CD14-positive monocyte (primary cell): ENCODE data around the gene POLRMT. TPM values are rescaled to one million over a fixed set of nuclear protein-coding genes. Genes with fewer than 3 reads are reported as not detected.

Source experiments
- DNase-seq, 3 donors: peaks; one replicate each; pipeline ENCODE4 v3.0.0-alpha.2; 2011 to 2022
- H2AFZ ChIP-seq: 2 replicates; pipeline ENCODE4 v1.6.0; 2012; ENCODE audit warnings: mild to moderate bottlenecking, low read depth, low read length, inconsistent platforms; ENCODE audit not compliant: insufficient read depth, poor library complexity, severe bottlenecking
- H3K27ac ChIP-seq, 2 donors: 1 replicate in 1 of 2; 2 replicates in 1 of 2; pipeline ENCODE4 v1.5.1; 2012 to 2013; ENCODE audit warnings: low read length in 2 of 2, control low read depth in 1 of 2, inconsistent platforms in 1 of 2, low read depth in 1 of 2, mild to moderate bottlenecking in 1 of 2
- H3K27me3 ChIP-seq, 2 donors: one replicate each; pipeline versions ENCODE4 v1.6.0 to v1.6.1; 2011 to 2013; ENCODE audit warnings: low read length in 2 of 2; ENCODE audit not compliant: control insufficient read depth in 2 of 2, insufficient read depth in 2 of 2
- H3K36me3 ChIP-seq, 2 donors: replicated peaks in 1 of 2; 1 replicate in 1 of 2; 2 replicates in 1 of 2; pipeline versions ENCODE4 v1.5.1 to v1.6.1; 2012 to 2013; ENCODE audit warnings: low read length in 2 of 2, control low read depth in 1 of 2, inconsistent platforms in 1 of 2, mild to moderate bottlenecking in 1 of 2; ENCODE audit not compliant: insufficient read depth in 2 of 2, control insufficient read depth in 1 of 2
- H3K4me1 ChIP-seq, 2 donors: 1 replicate in 1 of 2; 2 replicates in 1 of 2; pipeline versions ENCODE4 v1.5.1 to v1.6.1; 2012 to 2013; ENCODE audit warnings: low read length in 2 of 2, control low read depth in 1 of 2, inconsistent platforms in 1 of 2, mild to moderate bottlenecking in 1 of 2, moderate library complexity in 1 of 2; ENCODE audit not compliant: insufficient read depth in 2 of 2, control insufficient read depth in 1 of 2
- H3K4me2 ChIP-seq: replicated peaks from 2 replicates; pipeline ENCODE3; 2012; ENCODE audit warnings: low read length, moderate library complexity, mild to moderate bottlenecking; ENCODE audit not compliant: poor library complexity, severe bottlenecking; ENCODE audit errors: extremely low read depth
- H3K4me3 ChIP-seq, 3 experiments: fragments of 200-600 bp in 1 of 3; sonication (generic) in 1 of 3; replicated peaks in 1 of 3; 1 replicate in 2 of 3; 2 replicates in 1 of 3; pipeline ENCODE4 v1.5.1; 2011 to 2013; ENCODE audit warnings: low read length in 3 of 3, mild to moderate bottlenecking in 3 of 3, control low read depth in 2 of 3, low read depth in 2 of 3, inconsistent platforms in 1 of 3, moderate library complexity in 1 of 3
- H3K79me2 ChIP-seq: 2 replicates; pipeline ENCODE4 v1.6.0; 2012; ENCODE audit warnings: mild to moderate bottlenecking, control low read depth, inconsistent platforms, low read length, moderate library complexity; ENCODE audit not compliant: insufficient read depth
- H3K9ac ChIP-seq: 2 replicates; pipeline ENCODE4 v1.6.0; 2017; ENCODE audit warnings: low read length, mild to moderate bottlenecking; ENCODE audit not compliant: insufficient read depth, poor library complexity, severe bottlenecking
- H3K9me3 ChIP-seq, 2 donors: replicated peaks in 1 of 2; 1 replicate in 1 of 2; 2 replicates in 1 of 2; pipeline versions ENCODE4 v1.5.1 to v1.6.1; 2012 to 2013; ENCODE audit warnings: low read length in 2 of 2, control low read depth in 1 of 2; ENCODE audit not compliant: control insufficient read depth in 1 of 2, insufficient read depth in 1 of 2
- H4K20me1 ChIP-seq: 2 replicates; pipeline ENCODE4 v1.6.0; 2012; ENCODE audit warnings: mild to moderate bottlenecking, low read length, control low read depth, moderate library complexity; ENCODE audit not compliant: insufficient read depth
- H3K27ac Mint-ChIP-seq, 7 donors: one replicate each; pipeline ENCODE4 v1.8.0; 2020; ENCODE audit warnings: mild to moderate bottlenecking in 7 of 7, mixed read lengths in 7 of 7, moderate library complexity in 6 of 7, inconsistent platforms in 2 of 7
- H3K27me3 Mint-ChIP-seq, 3 donors: one replicate each; pipeline ENCODE4 v1.8.0; 2021 to 2022; ENCODE audit warnings: low read depth in 3 of 3, mild to moderate bottlenecking in 3 of 3, mixed read lengths in 3 of 3, moderate library complexity in 3 of 3, inconsistent platforms in 1 of 3
- H3K36me3 Mint-ChIP-seq, 2 donors: one replicate each; pipeline ENCODE4 v1.8.0; 2020; ENCODE audit warnings: mixed read lengths in 2 of 2, inconsistent platforms in 1 of 2, mild to moderate bottlenecking in 1 of 2
- H3K4me1 Mint-ChIP-seq: one replicate; pipeline ENCODE4 v1.8.0; 2020; ENCODE audit warnings: mild to moderate bottlenecking, mixed read lengths
- H3K4me3 Mint-ChIP-seq, 2 donors: one replicate each; pipeline ENCODE4 v1.8.0; 2020; ENCODE audit warnings: mild to moderate bottlenecking in 2 of 2, mixed read lengths in 2 of 2, moderate library complexity in 1 of 2
- H3K9me3 Mint-ChIP-seq, 7 donors: one replicate each; pipeline ENCODE4 v1.8.0; 2020 to 2022; ENCODE audit warnings: mixed read lengths in 7 of 7, mild to moderate bottlenecking in 6 of 7, moderate library complexity in 6 of 7, inconsistent platforms in 2 of 7
- WGBS: methylation state at CpG from one replicate; pipeline ENCODE4 v1.1.5; 2013; ENCODE audit warnings: missing lambda C conversion rate; ENCODE audit not compliant: insufficient coverage; 5-methylcytosine and 5-hydroxymethylcytosine counted together
- intact Hi-C, 2 donors: fragments of 100-400 bp; cut with micrococcal nuclease; formaldehyde crosslinking; loops; one replicate each; pipeline versions ENCODE4 v1.15.0 to v1.15.1; 2023
- polyA plus RNA-seq, 3 donors: library from polyadenylated mRNA; depleted of rRNA in 1 of 3; unstranded in 2 of 3; stranded (reverse) in 1 of 3; fragments of 300-500 nt in 2 of 3; fragments of >200 nt in 1 of 3; fragmentation: Illumina TruSeq in 2 of 3; gene quantifications; 1 replicate in 2 of 3; 2 replicates in 1 of 3; pipeline ENCODE4 v1.2.3, GENCODE V29; 2012 to 2021
- TF ChIP-seq, protein P1 (sequence below): fragments of 200-600 bp; IDR thresholded peaks from one replicate; pipeline ENCODE4 v1.8.0; 2022; ENCODE audit warnings: antibody characterized with exemption, mild to moderate bottlenecking

Gene POLRMT
- polyA plus RNA-seq, 3 donors = 16.2 to 40.5 (median 17.6) TPM

GRCh38 chr19:588741-589692 is 44.3 kb downstream of the POLRMT start:
- H3K27ac ChIP-seq = no peak overlapping the region
- H3K9ac ChIP-seq = no peak overlapping the region
- no peaks in the 10 kb centered on the region for H3K79me2 ChIP-seq
- peaks cover 0 to 12% of the 10 kb centered on the region in 2 donors for H3K9me3 ChIP-seq
- H3K4me1 ChIP-seq = no peaks in the 10 kb centered on the region
- H2AFZ ChIP-seq = no peak overlapping the region
- H3K4me3 Mint-ChIP-seq = peak overlapping the region in 1 of 2 donors; percentile 76
- 10% methylated on average over 43 of the region's 54 CpGs for WGBS
- H3K27ac Mint-ChIP-seq = no peak overlapping the region
- H3K36me3 ChIP-seq = no peaks in the 10 kb centered on the region
- peaks cover 6% of the 10 kb centered on the region for H3K4me1 Mint-ChIP-seq
- no peak overlapping the region for H3K4me3 ChIP-seq
- H3K36me3 Mint-ChIP-seq = no peaks in the 10 kb centered on the region
- no peak overlapping the region for H3K4me2 ChIP-seq
- no peak for DNase-seq
- TF ChIP-seq, protein P1, sequence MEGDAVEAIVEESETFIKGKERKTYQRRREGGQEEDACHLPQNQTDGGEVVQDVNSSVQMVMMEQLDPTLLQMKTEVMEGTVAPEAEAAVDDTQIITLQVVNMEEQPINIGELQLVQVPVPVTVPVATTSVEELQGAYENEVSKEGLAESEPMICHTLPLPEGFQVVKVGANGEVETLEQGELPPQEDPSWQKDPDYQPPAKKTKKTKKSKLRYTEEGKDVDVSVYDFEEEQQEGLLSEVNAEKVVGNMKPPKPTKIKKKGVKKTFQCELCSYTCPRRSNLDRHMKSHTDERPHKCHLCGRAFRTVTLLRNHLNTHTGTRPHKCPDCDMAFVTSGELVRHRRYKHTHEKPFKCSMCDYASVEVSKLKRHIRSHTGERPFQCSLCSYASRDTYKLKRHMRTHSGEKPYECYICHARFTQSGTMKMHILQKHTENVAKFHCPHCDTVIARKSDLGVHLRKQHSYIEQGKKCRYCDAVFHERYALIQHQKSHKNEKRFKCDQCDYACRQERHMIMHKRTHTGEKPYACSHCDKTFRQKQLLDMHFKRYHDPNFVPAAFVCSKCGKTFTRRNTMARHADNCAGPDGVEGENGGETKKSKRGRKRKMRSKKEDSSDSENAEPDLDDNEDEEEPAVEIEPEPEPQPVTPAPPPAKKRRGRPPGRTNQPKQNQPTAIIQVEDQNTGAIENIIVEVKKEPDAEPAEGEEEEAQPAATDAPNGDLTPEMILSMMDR = no peak
- peaks cover 8% of the 10 kb centered on the region for H4K20me1 ChIP-seq
- intact Hi-C loops = no loop called here
- H3K27me3 ChIP-seq = peaks cover 13 to 57% of the 10 kb centered on the region in 2 donors
- peaks cover 51 to 77% (median 67%) of the 10 kb centered on the region in 3 donors for H3K27me3 Mint-ChIP-seq
- peaks cover 0 to 18% (median 7%) of the 10 kb centered on the region in 7 donors for H3K9me3 Mint-ChIP-seq

DNA sequence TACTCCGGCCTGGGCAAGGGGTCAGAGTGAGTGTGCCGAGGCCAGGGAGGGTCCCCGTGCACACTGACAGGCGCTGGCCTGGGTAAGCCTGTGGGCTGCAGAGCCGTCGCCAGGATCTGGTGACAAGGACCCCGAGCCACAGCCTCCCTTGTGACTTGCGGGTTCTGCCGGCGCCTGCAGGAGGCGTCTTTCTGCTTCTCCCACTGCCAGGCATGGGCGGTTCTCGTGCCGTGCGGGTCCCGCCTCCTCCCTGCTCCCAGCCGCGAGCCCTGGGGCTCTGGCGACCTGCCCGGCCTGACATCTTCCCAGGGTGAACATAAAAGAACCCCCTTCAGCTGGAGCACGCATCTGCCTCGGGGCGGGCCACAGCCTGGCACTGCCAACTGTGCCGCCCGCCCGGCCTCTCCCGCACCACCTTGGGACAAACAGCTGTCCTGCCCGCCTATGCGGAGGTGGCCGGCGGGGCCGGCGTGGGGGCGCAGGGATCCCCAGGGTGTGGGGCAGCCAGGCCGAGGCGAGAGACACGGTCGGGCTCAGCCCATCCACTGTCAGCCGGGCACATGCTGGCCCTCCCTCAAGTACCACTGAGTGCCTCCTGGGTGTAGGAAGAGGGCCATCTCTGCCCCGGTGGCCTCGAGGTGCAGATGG is 45.1 kb downstream of the POLRMT start:
- Histone ChIP-seq H3K79me2 (no peaks in the 10 kb centered on the region), H3K27me3 (peaks cover 13 to 57% of the 10 kb centered on the region in 2 donors), H3K27ac (no peak overlapping the region), H3K9me3 (peaks cover 0 to 12% of the 10 kb centered on the region in 2 donors), H3K9ac (no peak overlapping the region), H4K20me1 (peaks cover 16% of the 10 kb centered on the region), H3K4me1 (no peaks in the 10 kb centered on the region), H2AFZ (no peak overlapping the region), H3K4me3 (no peak overlapping the region), H3K36me3 (peaks cover 0 to 5% of the 10 kb centered on the region in 2 donors), H3K4me2 (no peak overlapping the region)
- TF ChIP-seq, protein P1 = peak; percentile 60
- Mint-ChIP-seq H3K4me3 (peak overlapping the region in 1 of 2 donors; percentile 81), H3K27me3 (peaks cover 46 to 70% (median 61%) of the 10 kb centered on the region in 3 donors), H3K27ac (no peak overlapping the region), H3K4me1 (peaks cover 8% of the 10 kb centered on the region), H3K36me3 (peaks cover under 1 to 3% of the 10 kb centered on the region in 2 donors), H3K9me3 (peaks cover 0 to 18% (median 7%) of the 10 kb centered on the region in 7 donors)
- intact Hi-C loops = no loop called here
- 5% methylated on average over 34 of the region's 41 CpGs for WGBS
- DNase-seq = peak in 2 of 3 donors; percentile 28 to 47
